MM.1S (cell line): Measurements from ENCODE around the gene NUDT1.

Experiments used
- CTCF ChIP-seq: fragments of 300-600 bp; sonication (generic); IDR thresholded peaks from 2 replicates; pipeline ENCODE4 v1.5.1; 2016; ENCODE audit warnings: antibody characterized with exemption, low read length, mixed read lengths
- EZH2 ChIP-seq: fragments of 300-600 bp; sonication (generic); optimal IDR thresholded peaks from 2 replicates; pipeline ENCODE3; 2017; ENCODE audit warnings: low read depth, mild to moderate bottlenecking, antibody characterized with exemption, low read length, mixed read lengths

GRCh38 chr7:2269991-2270460 is 28.0 kb downstream of the NUDT1 start:
- TF ChIP-seq CTCF (no peak), EZH2 (no peak)
